Measurements from ENCODE around the gene NUFIP1. TPM values are rescaled to one million over a fixed set of nuclear protein-coding genes. Genes with fewer than 3 reads are reported as not detected.

NUFIP1 gene
- total and polyA plus RNA-seq, 2 of the 8 experiments (the other 6 are each of a cell fraction or from before 2014, with no cell fraction given), result 4.6 to 16.6 TPM

DNA sequence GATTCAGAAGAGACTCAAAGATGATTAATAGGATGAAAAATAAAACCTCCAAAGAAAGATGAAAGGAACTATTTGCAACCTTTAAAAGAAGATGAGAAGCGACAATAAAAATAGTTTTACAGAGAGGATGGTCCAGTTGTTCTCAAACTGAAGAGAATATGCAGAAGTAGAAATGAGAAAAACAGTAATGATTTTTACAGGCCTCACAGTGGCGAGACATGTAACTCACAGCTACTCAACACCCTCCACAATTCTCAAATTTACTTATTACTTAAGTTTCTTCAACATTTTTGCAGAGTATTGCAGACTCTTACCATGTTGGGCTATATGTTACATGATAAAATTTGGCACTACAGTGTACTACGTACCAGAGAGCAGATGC, 20.8 kb downstream of the NUFIP1 start:
- H2BK20ac ChIP-seq (ENCODE audit: low read length), result no peak overlapping the region
- H2BK15ac ChIP-seq (ENCODE audit: low read length), result no peak overlapping the region
- H2BK12ac ChIP-seq (ENCODE audit: low read depth, low read length), result no peak overlapping the region
- H3K56ac ChIP-seq (replicated peaks; ENCODE audit: insufficient read length, low read depth, low read length), result no peak overlapping the region
- ChIA-PET CTCF (ENCODE audit: partially characterized antibody) (interaction anchor here (1.0 kb wide), 1 partner anchor 50 kb away, joined by 3 read pairs; no protein-coding TSS in a partner anchor), POLR2A (ENCODE audit: partially characterized antibody) (interaction anchor here (1.0 kb wide), 1 partner anchor 14 kb away, joined by 3 read pairs; no protein-coding TSS in a partner anchor)
- no peaks in the 10 kb centered on the region for H3K79me1 ChIP-seq (ENCODE audit: low read depth, low read length)
- H3K23me2 ChIP-seq (ENCODE audit: low read depth, low read length), result no peaks in the 10 kb centered on the region; the same call in 1 of the 2 replicates
- no peak overlapping the region for H3K4me3 ChIP-seq (ENCODE audit: extremely low read depth in 1 of 4, insufficient read depth in 2 of 4, low read depth in 3 of 4, low read length in 4 of 4)
- H3K27me3 ChIP-seq (replicated peaks in 1 of 4; ENCODE audit: control insufficient read depth in 3 of 4, extremely low read depth in 1 of 4, insufficient read depth in 3 of 4, low read length in 3 of 4), result no peaks in the 10 kb centered on the region
- H3K23ac ChIP-seq (ENCODE audit: insufficient read length), result no peak overlapping the region
- H3K4ac ChIP-seq (replicated peaks; ENCODE audit: insufficient read length, low read depth, low read length), result no peak overlapping the region
- H4K8ac ChIP-seq (ENCODE audit: extremely low read depth, insufficient read depth, low read length), result no peak overlapping the region
- no peak overlapping the region for H3K14ac ChIP-seq (ENCODE audit: insufficient read length)
- H3K79me2 ChIP-seq (ENCODE audit: control insufficient read depth in 1 of 2, insufficient read depth in 2 of 2, low read length in 2 of 2), result peaks cover 0 to 14% of the 10 kb centered on the region in 2 experiments; a peak in 2 of 4 replicates
- peaks cover 6 to 37% (median 18%) of the 10 kb centered on the region in 4 experiments for H3K36me3 ChIP-seq (ENCODE audit: control insufficient read depth in 2 of 4, insufficient read depth in 4 of 4, low read length in 3 of 4)
- peaks cover 0 to 3% of the 10 kb centered on the region in 2 experiments; a peak in 2 of 4 replicates for H3K9me3 ChIP-seq (ENCODE audit: insufficient read depth in 2 of 2, low read depth in 1 of 2, low read length in 1 of 2)
- H3K18ac ChIP-seq (ENCODE audit: extremely low read depth, low read length), result no peak overlapping the region
- 87% methylated on average over 3 of the region's 3 CpGs; no CpG with 5 or more reads in 1 of the 2 experiments for WGBS, 2 experiments (ENCODE audit: extremely low coverage in 1 of 2, insufficient coverage in 1 of 2, insufficient read length in 1 of 2, insufficient replicate concordance in 2 of 2, low coverage in 1 of 2, low lambda C conversion rate in 2 of 2, missing lambda C conversion rate in 1 of 2)
- FAIRE-seq (no peak), DNase-seq (ENCODE audit: low read depth in 1 of 2, low spot score in 2 of 2) (no peak)
- no peaks in the 10 kb centered on the region; a peak in 1 of 7 replicates for H3K4me1 ChIP-seq (replicated peaks in 1 of 4; ENCODE audit: control insufficient read depth in 3 of 4, insufficient read depth in 4 of 4, low read length in 3 of 4)
- no peak overlapping the region for H4K5ac ChIP-seq (ENCODE audit: insufficient read length, low read depth, low read length)
- H2BK120ac ChIP-seq (replicated peaks; ENCODE audit: low read depth, low read length), result no peak overlapping the region
- no peak overlapping the region for H4K91ac ChIP-seq (replicated peaks; ENCODE audit: insufficient read length, low read length)
- no peak overlapping the region for H2BK5ac ChIP-seq (ENCODE audit: low read depth, low read length)
- H3K27ac ChIP-seq (ENCODE audit: low read depth, low read length), result no peak overlapping the region
- no peak overlapping the region for H2AFZ ChIP-seq (ENCODE audit: low read length)
- H3K9ac ChIP-seq (replicated peaks in 1 of 4; ENCODE audit: extremely low read depth in 1 of 4, low read depth in 3 of 4, low read length in 3 of 4), result no peak overlapping the region
- H4K20me1 ChIP-seq (replicated peaks in 1 of 2; ENCODE audit: control insufficient read depth in 1 of 2, insufficient read depth in 2 of 2, low read length in 2 of 2), result no peaks in the 10 kb centered on the region
- H3K4me2 ChIP-seq (ENCODE audit: insufficient read depth in 1 of 2, low read depth in 2 of 2, low read length in 2 of 2), result no peak overlapping the region
- H2AK5ac ChIP-seq (ENCODE audit: low read depth, low read length), result no peak overlapping the region
- TF ChIP-seq, protein P1, sequence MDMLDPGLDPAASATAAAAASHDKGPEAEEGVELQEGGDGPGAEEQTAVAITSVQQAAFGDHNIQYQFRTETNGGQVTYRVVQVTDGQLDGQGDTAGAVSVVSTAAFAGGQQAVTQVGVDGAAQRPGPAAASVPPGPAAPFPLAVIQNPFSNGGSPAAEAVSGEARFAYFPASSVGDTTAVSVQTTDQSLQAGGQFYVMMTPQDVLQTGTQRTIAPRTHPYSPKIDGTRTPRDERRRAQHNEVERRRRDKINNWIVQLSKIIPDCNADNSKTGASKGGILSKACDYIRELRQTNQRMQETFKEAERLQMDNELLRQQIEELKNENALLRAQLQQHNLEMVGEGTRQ (IDR thresholded peaks at IDR 0.05; ENCODE audit: low read length), result no peak
